Esophagus (tissue), 2 donors: ENCODE results near the gene TTC39B. TPM values are rescaled to one million over a fixed set of nuclear protein-coding genes. Genes with fewer than 3 reads are reported as not detected.

Source experiments
- H3K27ac ChIP-seq, 2 donors: one replicate each; pipeline ENCODE4 v1.5.1; 2013; ENCODE audit warnings: low read depth in 2 of 2, mild to moderate bottlenecking in 2 of 2, inconsistent platforms in 1 of 2, low read length in 1 of 2, moderate library complexity in 1 of 2
- H3K27me3 ChIP-seq, 2 donors: one replicate each; pipeline ENCODE4 v1.6.1; 2013; ENCODE audit warnings: low read length in 2 of 2, control low read depth in 1 of 2, mild to moderate bottlenecking in 1 of 2; ENCODE audit not compliant: insufficient read depth in 2 of 2, control insufficient read depth in 1 of 2
- H3K36me3 ChIP-seq, 2 donors: one replicate each; pipeline ENCODE4 v1.6.1; 2013; ENCODE audit warnings: low read length in 1 of 2; ENCODE audit not compliant: control insufficient read depth in 2 of 2, insufficient read depth in 2 of 2
- H3K4me1 ChIP-seq, 2 donors: one replicate each; pipeline ENCODE4 v1.6.1; 2013; ENCODE audit warnings: low read length in 1 of 2; ENCODE audit not compliant: control insufficient read depth in 2 of 2, insufficient read depth in 2 of 2
- H3K4me3 ChIP-seq, 2 donors: one replicate each; pipeline ENCODE4 v1.5.1; 2013; ENCODE audit warnings: low read length in 2 of 2, mild to moderate bottlenecking in 2 of 2, low read depth in 1 of 2, moderate library complexity in 1 of 2
- H3K9me3 ChIP-seq, 2 donors: one replicate each; pipeline ENCODE4 v1.6.1; 2013; ENCODE audit warnings: mild to moderate bottlenecking in 2 of 2, low read depth in 1 of 2, low read length in 1 of 2, moderate library complexity in 1 of 2; ENCODE audit not compliant: control insufficient read depth in 2 of 2, insufficient read depth in 1 of 2
- WGBS, 2 donors: extraction: QIAGEN DNeasy Blood & Tissue Kit; methylation state at CpG; one replicate each; pipeline ENCODE4 v1.1.7; 2013; 5-methylcytosine and 5-hydroxymethylcytosine counted together
- polyA plus RNA-seq, 2 donors: library from polyadenylated mRNA; stranded (reverse); fragments of 200-250 nt; gene quantifications; one replicate each; pipeline ENCODE4 v1.2.3, GENCODE V29; 2013
- donor health status: healthy with polysubstance abuse.
- donor health status: Bipolar disorder and iron deficiency.

Gene TTC39B
- 10 to 100 TPM in 1 of 2 donors, 1 to 10 TPM in 1; 9.9 to 10.7 TPM for polyA plus RNA-seq

- WGBS, 2 donors: 0% methylated on average over 65 to 67 of the region's 67 CpGs
- Histone ChIP-seq H3K4me3 (peak within 1 kb of the TSS; percentile 92 to 95), H3K4me1 (peaks cover 2% of the 10 kb centered on the region in 2 donors), H3K9me3 (no peaks in the 10 kb centered on the region), H3K27ac (peak within 1 kb of the TSS; percentile 97 to 98), H3K36me3 (no peaks in the 10 kb centered on the region), H3K27me3 (no peaks in the 10 kb centered on the region)
Observed at GRCh38 chr9:15306757-15307522, at the start of gene TTC39B. TSS of gene TTC39B (minus strand) at chr9:15307216. CDS start at chr9:15307125, 91 bp downstream.

GRCh38 chr9:15355669-15356068 is 48.7 kb upstream of the TTC39B start:
- WGBS, 2 donors: 89 to 91% methylated on average over 6 of the region's 6 CpGs
- H3K27ac ChIP-seq: no peak overlapping the region
- no peaks in the 10 kb centered on the region for H3K9me3 ChIP-seq
- H3K27me3 ChIP-seq: no peaks in the 10 kb centered on the region
- H3K36me3 ChIP-seq: no peaks in the 10 kb centered on the region
- H3K4me1 ChIP-seq: no peaks in the 10 kb centered on the region
- no peak overlapping the region for H3K4me3 ChIP-seq

GRCh38 chr9:15354713-15355112 is 47.7 kb upstream of the TTC39B start:
- no peaks in the 10 kb centered on the region for H3K36me3 ChIP-seq
- no peak overlapping the region for H3K4me3 ChIP-seq
- H3K9me3 ChIP-seq: no peaks in the 10 kb centered on the region
- H3K27ac ChIP-seq: no peak overlapping the region
- WGBS, 2 donors: 66% methylated on average over 3 of the region's 3 CpGs
- H3K4me1 ChIP-seq: no peaks in the 10 kb centered on the region
- no peaks in the 10 kb centered on the region for H3K27me3 ChIP-seq

- no peak overlapping the region for H3K4me3 ChIP-seq
- H3K9me3 ChIP-seq: no peaks in the 10 kb centered on the region
- H3K4me1 ChIP-seq: no peaks in the 10 kb centered on the region
- WGBS, 2 donors: 88 to 90% methylated on average over 4 of the region's 4 CpGs
- H3K27me3 ChIP-seq: no peaks in the 10 kb centered on the region
- no peaks in the 10 kb centered on the region for H3K36me3 ChIP-seq
- H3K27ac ChIP-seq: no peak overlapping the region
Observed at GRCh38 chr9:15353892-15354291, 46.9 kb upstream of the TTC39B start.

- H3K4me3 ChIP-seq: no peak overlapping the region
- H3K27me3 ChIP-seq: no peaks in the 10 kb centered on the region
- no peak overlapping the region for H3K27ac ChIP-seq
- 31 to 39% methylated on average over 3 of the region's 3 CpGs for WGBS, 2 donors
- H3K4me1 ChIP-seq: no peaks in the 10 kb centered on the region
- H3K36me3 ChIP-seq: no peaks in the 10 kb centered on the region
- no peaks in the 10 kb centered on the region for H3K9me3 ChIP-seq
Observed at GRCh38 chr9:15352306-15352705, 45.3 kb upstream of the TTC39B start.

DNA sequence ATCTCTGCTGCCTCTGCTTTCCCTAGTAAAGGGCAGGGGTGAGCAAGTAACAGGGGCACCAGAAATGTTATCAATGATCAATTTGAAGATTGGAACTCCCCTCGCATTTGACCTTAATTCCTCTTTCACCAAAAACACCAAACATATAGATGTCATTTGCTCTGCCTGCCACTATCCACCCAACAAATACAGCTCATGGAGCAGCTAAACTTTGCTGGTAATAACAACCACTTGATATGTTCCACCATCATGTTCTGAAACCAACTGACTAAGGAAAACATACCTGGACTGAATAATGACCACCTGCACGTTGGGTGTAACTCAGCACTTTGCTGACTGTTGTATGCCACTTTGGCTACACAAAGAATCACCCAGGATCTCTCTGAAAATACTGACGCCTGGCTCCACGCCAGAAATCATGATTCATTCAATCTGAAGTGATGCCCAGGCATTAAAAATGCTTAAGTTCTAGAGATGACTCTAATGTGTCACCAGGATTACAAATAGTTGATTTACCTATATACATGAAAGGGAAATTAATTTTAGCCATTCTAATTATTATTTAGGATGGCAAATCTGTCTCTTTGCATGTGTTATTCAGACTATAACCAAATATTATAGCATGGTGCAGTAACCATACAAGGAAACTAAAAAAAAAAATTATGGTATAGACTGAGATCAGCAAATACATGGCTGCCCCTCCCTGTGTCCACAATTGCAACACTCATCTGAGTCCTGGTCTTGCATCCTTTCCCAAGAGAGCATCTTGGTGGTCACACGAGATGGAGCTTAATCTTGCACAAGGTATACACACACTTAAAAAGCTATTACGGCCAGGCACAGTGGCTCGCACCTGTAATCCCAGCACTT is 43.1 kb upstream of the TTC39B start:
- H3K36me3 ChIP-seq: no peaks in the 10 kb centered on the region
- H3K9me3 ChIP-seq: no peaks in the 10 kb centered on the region
- no peaks in the 10 kb centered on the region for H3K27me3 ChIP-seq
- no peak overlapping the region for H3K4me3 ChIP-seq
- 64 to 66% methylated on average over 7 of the region's 7 CpGs for WGBS, 2 donors
- no peaks in the 10 kb centered on the region for H3K4me1 ChIP-seq
- no peak overlapping the region for H3K27ac ChIP-seq

DNA sequence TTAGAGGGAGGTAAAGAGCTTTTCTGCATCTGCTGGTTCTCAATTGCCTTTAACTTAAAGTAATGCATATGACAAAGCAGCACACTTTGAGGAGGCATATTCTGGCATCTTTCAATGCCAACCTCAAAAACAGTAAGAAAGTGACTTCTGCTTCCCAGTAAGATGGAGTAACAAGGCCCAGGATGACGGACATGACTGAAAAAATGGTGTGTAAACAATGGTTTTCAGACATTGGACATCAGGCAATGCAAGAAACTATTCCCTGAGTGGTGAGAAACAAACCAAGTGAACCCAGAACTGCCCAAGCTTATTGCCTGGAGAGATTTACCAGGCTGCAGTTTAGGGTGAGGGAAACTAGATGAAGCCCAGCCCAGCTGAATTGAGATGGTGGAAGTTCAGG is 39.8 kb upstream of the TTC39B start:
- WGBS, 2 donors: 0 to 47% methylated on average over 1 of the region's 1 CpG
- Histone ChIP-seq H3K27me3 (no peaks in the 10 kb centered on the region), H3K4me3 (no peak overlapping the region), H3K36me3 (no peaks in the 10 kb centered on the region), H3K27ac (no peak overlapping the region), H3K9me3 (peaks cover 0 to 5% of the 10 kb centered on the region in 2 donors), H3K4me1 (no peaks in the 10 kb centered on the region)

GRCh38 chr9:15344191-15344590 is 37.2 kb upstream of the TTC39B start:
- H3K27ac ChIP-seq: no peak overlapping the region
- H3K4me3 ChIP-seq: no peak overlapping the region
- peaks cover 0 to 5% of the 10 kb centered on the region in 2 donors for H3K9me3 ChIP-seq
- no peaks in the 10 kb centered on the region for H3K4me1 ChIP-seq
- H3K36me3 ChIP-seq: no peaks in the 10 kb centered on the region
- H3K27me3 ChIP-seq: no peaks in the 10 kb centered on the region
- 84 to 92% methylated on average over 2 of the region's 2 CpGs for WGBS, 2 donors

DNA sequence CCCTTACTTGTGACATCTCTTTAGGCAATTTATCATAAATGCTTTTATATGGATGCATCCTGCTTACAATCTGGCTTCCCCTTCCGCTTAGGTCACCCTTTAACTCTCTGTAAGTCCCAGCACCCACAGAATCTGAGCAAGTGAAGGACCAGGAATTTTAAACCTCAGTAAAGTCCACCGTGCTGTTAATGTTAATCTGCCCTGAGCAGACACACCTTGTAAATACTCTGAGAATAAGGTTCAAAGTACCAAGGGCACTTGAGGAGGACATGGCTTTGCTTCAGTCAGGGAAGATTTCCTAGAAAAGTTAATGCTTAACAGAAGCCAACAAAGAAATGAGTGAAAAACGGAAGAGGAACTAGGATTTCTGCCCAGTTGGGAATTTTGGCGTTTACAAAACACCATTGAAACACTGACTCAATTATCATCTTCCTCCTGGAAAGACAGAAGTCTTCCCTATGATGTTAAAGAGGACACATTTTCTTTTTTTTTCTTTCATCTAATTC is 26.4 kb upstream of the TTC39B start:
- H3K27ac ChIP-seq: no peak overlapping the region
- no peak overlapping the region for H3K4me3 ChIP-seq
- no peaks in the 10 kb centered on the region for H3K4me1 ChIP-seq
- no peaks in the 10 kb centered on the region for H3K9me3 ChIP-seq
- WGBS, 2 donors: 29 to 37% methylated on average over 4 of the region's 4 CpGs
- H3K27me3 ChIP-seq: peaks cover 0 to 2% of the 10 kb centered on the region in 2 donors
- no peaks in the 10 kb centered on the region for H3K36me3 ChIP-seq
